H7 (cell line): ENCODE data around the gene STAMBPL1. TPM values are rescaled to one million over a fixed set of nuclear protein-coding genes. Genes with fewer than 3 reads are reported as not detected.

ENCODE experiments used
- DNase-seq: peaks from one replicate; pipeline ENCODE4 v3.0.0; 2012
- H3K27me3 ChIP-seq: 2 replicates; pipeline ENCODE4 v1.6.0; 2011; ENCODE audit warnings: mild to moderate bottlenecking, low read length; ENCODE audit not compliant: control insufficient read depth, insufficient read depth
- H3K36me3 ChIP-seq: replicated peaks from 2 replicates; pipeline ENCODE4 v1.5.1; 2011; ENCODE audit warnings: low read length; ENCODE audit not compliant: control insufficient read depth, insufficient read depth
- H3K4me3 ChIP-seq: 2 replicates; pipeline ENCODE4 v1.5.1; 2011; ENCODE audit warnings: low read depth, mild to moderate bottlenecking, control low read depth, low read length, moderate library complexity; ENCODE audit not compliant: insufficient read depth
- total RNA-seq: library from RNA; depleted of rRNA; stranded (reverse); fragments of >200 nt; shearing (Covaris generic); gene quantifications from 2 replicates; pipeline ENCODE4 v1.2.3, GENCODE V29; 2014

Gene STAMBPL1
- total RNA-seq, 1 experiment from 2014 or later = 2.3 TPM

GRCh38 chr10:88893611-88894010, 13.6 kb downstream of the STAMBPL1 start:
- no peak for DNase-seq

GRCh38 chr10:88895250-88895649, 15.2 kb downstream of the STAMBPL1 start:
- Histone ChIP-seq H3K36me3 (no peaks in the 10 kb centered on the region), H3K27me3 (no peaks in the 10 kb centered on the region), H3K4me3 (no peak overlapping the region)
- DNase-seq = no peak

More at GRCh38 chr10:88893611-88894010, 13.6 kb downstream of the STAMBPL1 start:
- H3K27me3 ChIP-seq = no peaks in the 10 kb centered on the region
- no peak overlapping the region for H3K4me3 ChIP-seq
- H3K36me3 ChIP-seq = no peaks in the 10 kb centered on the region

- Histone ChIP-seq H3K27me3 (no peaks in the 10 kb centered on the region), H3K36me3 (no peaks in the 10 kb centered on the region), H3K4me3 (no peak overlapping the region)
- no peak for DNase-seq
These were observed 16.4 kb downstream of the STAMBPL1 start for GRCh38 chr10:88896372-88896993.

GRCh38 chr10:88896994-88897853, 17.2 kb downstream of the STAMBPL1 start:
- H3K36me3 ChIP-seq = no peaks in the 10 kb centered on the region
- no peak overlapping the region for H3K4me3 ChIP-seq
- no peaks in the 10 kb centered on the region for H3K27me3 ChIP-seq
- no peak for DNase-seq

GRCh38 chr10:88898727-88899126, 18.7 kb downstream of the STAMBPL1 start:
- no peaks in the 10 kb centered on the region for H3K27me3 ChIP-seq
- H3K4me3 ChIP-seq = no peak overlapping the region
- DNase-seq = no peak
- H3K36me3 ChIP-seq = no peaks in the 10 kb centered on the region

GRCh38 chr10:88899886-88900285, 19.8 kb downstream of the STAMBPL1 start:
- Histone ChIP-seq H3K36me3 (no peaks in the 10 kb centered on the region), H3K27me3 (no peaks in the 10 kb centered on the region), H3K4me3 (no peak overlapping the region)
- DNase-seq = no peak

- Histone ChIP-seq H3K36me3 (no peaks in the 10 kb centered on the region; the same call in 1 of the 2 replicates), H3K27me3 (no peaks in the 10 kb centered on the region), H3K4me3 (no peak overlapping the region)
- DNase-seq = no peak
These were observed 21.4 kb downstream of the STAMBPL1 start for GRCh38 chr10:88901206-88901983.

GRCh38 chr10:88901984-88902789, 22.1 kb downstream of the STAMBPL1 start:
- H3K36me3 ChIP-seq = no peaks in the 10 kb centered on the region; the same call in 1 of the 2 replicates
- no peak overlapping the region for H3K4me3 ChIP-seq
- no peaks in the 10 kb centered on the region for H3K27me3 ChIP-seq
- DNase-seq = no peak

GRCh38 chr10:88903715-88904114, 23.7 kb downstream of the STAMBPL1 start:
- DNase-seq = no peak
- no peak overlapping the region for H3K4me3 ChIP-seq
- H3K36me3 ChIP-seq = no peaks in the 10 kb centered on the region; the same call in 1 of the 2 replicates
- H3K27me3 ChIP-seq = no peaks in the 10 kb centered on the region

GRCh38 chr10:88906921-88907320, 26.9 kb downstream of the STAMBPL1 start:
- Histone ChIP-seq H3K36me3 (no peaks in the 10 kb centered on the region; the same call in 1 of the 2 replicates), H3K27me3 (no peaks in the 10 kb centered on the region), H3K4me3 (no peak overlapping the region)
- no peak for DNase-seq

- Histone ChIP-seq H3K27me3 (no peaks in the 10 kb centered on the region), H3K4me3 (no peak overlapping the region), H3K36me3 (no peaks in the 10 kb centered on the region; the same call in none of the 2 replicates)
- no peak for DNase-seq
These were observed 28.1 kb downstream of the STAMBPL1 start for GRCh38 chr10:88908194-88908593.

- Histone ChIP-seq H3K27me3 (no peaks in the 10 kb centered on the region), H3K4me3 (no peak overlapping the region), H3K36me3 (no peaks in the 10 kb centered on the region; the same call in none of the 2 replicates)
- no peak for DNase-seq
These were observed 31.1 kb downstream of the STAMBPL1 start for GRCh38 chr10:88911116-88911515.

GRCh38 chr10:88911851-88912250, 31.8 kb downstream of the STAMBPL1 start:
- no peaks in the 10 kb centered on the region; the same call in none of the 2 replicates for H3K36me3 ChIP-seq
- no peak overlapping the region for H3K4me3 ChIP-seq
- no peak for DNase-seq
- no peaks in the 10 kb centered on the region for H3K27me3 ChIP-seq

- Histone ChIP-seq H3K27me3 (no peaks in the 10 kb centered on the region), H3K4me3 (no peak overlapping the region), H3K36me3 (no peaks in the 10 kb centered on the region; the same call in none of the 2 replicates)
- no peak for DNase-seq
These were observed 33.1 kb downstream of the STAMBPL1 start for GRCh38 chr10:88913127-88913526.
